MM.1S (cell line): ENCODE data around the gene NAPA.

ENCODE experiments used
- DNase-seq: peaks from one replicate; pipeline ENCODE4 v3.0.0-alpha.2; 2015
- H2AFZ ChIP-seq: fragments of 300-600 bp; sonication (generic); 2 replicates; pipeline ENCODE4 v1.6.0; 2016; ENCODE audit warnings: antibody characterized with exemption, low read length
- H3F3A ChIP-seq: fragments of 300-600 bp; sonication (generic); 2 replicates; pipeline ENCODE4 v1.6.1; 2016; ENCODE audit warnings: mild to moderate bottlenecking, antibody characterized with exemption, low read length, moderate library complexity, mixed read lengths; ENCODE audit not compliant: insufficient read depth
- H3K27ac ChIP-seq: fragments of 300-600 bp; sonication (generic); 2 replicates; pipeline ENCODE4 v1.5.1; 2016; ENCODE audit warnings: mild to moderate bottlenecking, low read length
- H3K27me3 ChIP-seq: fragments of 300-600 bp; sonication (generic); replicated peaks from 2 replicates; pipeline ENCODE4 v1.6.0; 2016; ENCODE audit warnings: low read length; ENCODE audit not compliant: insufficient read depth
- H3K36me3 ChIP-seq: fragments of 300-600 bp; sonication (generic); replicated peaks from 2 replicates; pipeline ENCODE4 v1.6.1; 2016; ENCODE audit warnings: mild to moderate bottlenecking, low read length, mixed read lengths; ENCODE audit not compliant: insufficient read depth
- H3K4me1 ChIP-seq: fragments of 300-600 bp; sonication (generic); 2 replicates; pipeline ENCODE4 v1.6.1; 2016; ENCODE audit warnings: low read length, mixed read lengths
- H3K4me2 ChIP-seq: fragments of 300-600 bp; sonication (generic); 2 replicates; pipeline ENCODE4 v1.6.0; 2016; ENCODE audit warnings: low read depth, low read length
- H3K4me3 ChIP-seq: fragments of 300-600 bp; sonication (generic); 2 replicates; pipeline ENCODE4 v1.5.1; 2016; ENCODE audit warnings: low read length, mixed read lengths
- H3K79me2 ChIP-seq: fragments of 300-600 bp; sonication (generic); 2 replicates; pipeline ENCODE4 v1.6.1; 2016; ENCODE audit warnings: mixed run types, low read length, mixed read lengths
- H3K9ac ChIP-seq: fragments of 300-600 bp; sonication (generic); 2 replicates; pipeline ENCODE4 v1.6.1; 2016; ENCODE audit warnings: low read length, mixed read lengths
- H3K9me2 ChIP-seq: fragments of 300-600 bp; sonication (generic); replicated peaks from 2 replicates; pipeline ENCODE4 v1.6.1; 2016; ENCODE audit warnings: mild to moderate bottlenecking, low read length, mixed read lengths; ENCODE audit not compliant: insufficient read depth
- H3K9me3 ChIP-seq: fragments of 300-600 bp; sonication (generic); replicated peaks from 2 replicates; pipeline ENCODE4 v1.6.1; 2016; ENCODE audit warnings: mild to moderate bottlenecking, low read length, mixed read lengths; ENCODE audit not compliant: insufficient read depth
- H4K20me1 ChIP-seq: fragments of 300-600 bp; sonication (generic); 2 replicates; pipeline ENCODE4 v1.6.1; 2016; ENCODE audit warnings: mild to moderate bottlenecking, low read length, moderate library complexity, mixed read lengths; ENCODE audit not compliant: insufficient read depth
- EZH2 ChIP-seq: fragments of 300-600 bp; sonication (generic); optimal IDR thresholded peaks from 2 replicates; pipeline ENCODE3; 2017; ENCODE audit warnings: low read depth, mild to moderate bottlenecking, antibody characterized with exemption, low read length, mixed read lengths
- EZH2phosphoT487 ChIP-seq: fragments of 300-600 bp; sonication (generic); IDR thresholded peaks from 2 replicates; pipeline ENCODE4 v1.6.1; 2018; ENCODE audit warnings: antibody characterized with exemption, low read length
- TF ChIP-seq, protein P1 (sequence below): fragments of 300-600 bp; sonication (generic); IDR thresholded peaks from 2 replicates; pipeline ENCODE4 v1.5.1; 2016; ENCODE audit warnings: antibody characterized with exemption, low read length, mixed read lengths

Gene NAPA

GRCh38 chr19:47503826-47504150 lies 11.1 kb downstream of the NAPA start:
- TF ChIP-seq, protein P1, sequence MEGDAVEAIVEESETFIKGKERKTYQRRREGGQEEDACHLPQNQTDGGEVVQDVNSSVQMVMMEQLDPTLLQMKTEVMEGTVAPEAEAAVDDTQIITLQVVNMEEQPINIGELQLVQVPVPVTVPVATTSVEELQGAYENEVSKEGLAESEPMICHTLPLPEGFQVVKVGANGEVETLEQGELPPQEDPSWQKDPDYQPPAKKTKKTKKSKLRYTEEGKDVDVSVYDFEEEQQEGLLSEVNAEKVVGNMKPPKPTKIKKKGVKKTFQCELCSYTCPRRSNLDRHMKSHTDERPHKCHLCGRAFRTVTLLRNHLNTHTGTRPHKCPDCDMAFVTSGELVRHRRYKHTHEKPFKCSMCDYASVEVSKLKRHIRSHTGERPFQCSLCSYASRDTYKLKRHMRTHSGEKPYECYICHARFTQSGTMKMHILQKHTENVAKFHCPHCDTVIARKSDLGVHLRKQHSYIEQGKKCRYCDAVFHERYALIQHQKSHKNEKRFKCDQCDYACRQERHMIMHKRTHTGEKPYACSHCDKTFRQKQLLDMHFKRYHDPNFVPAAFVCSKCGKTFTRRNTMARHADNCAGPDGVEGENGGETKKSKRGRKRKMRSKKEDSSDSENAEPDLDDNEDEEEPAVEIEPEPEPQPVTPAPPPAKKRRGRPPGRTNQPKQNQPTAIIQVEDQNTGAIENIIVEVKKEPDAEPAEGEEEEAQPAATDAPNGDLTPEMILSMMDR = no peak
- TF ChIP-seq EZH2 (no peak), EZH2phosphoT487 (no peak)
- 0 out of 2 replicates have a peak, but pooled peaks cover 13% of the 10 kb centered on the region for H4K20me1 ChIP-seq
- no peaks in the 10 kb centered on the region for H3K9me3 ChIP-seq
- no peak overlapping the region for H3K27ac ChIP-seq
- H3K9me2 ChIP-seq = no peaks in the 10 kb centered on the region
- H3K4me1 ChIP-seq = no peaks in the 10 kb centered on the region
- no peak overlapping the region for H3K9ac ChIP-seq
- DNase-seq = no peak
- no peak overlapping the region for H3K4me2 ChIP-seq
- H3K4me3 ChIP-seq = no peak overlapping the region
- no peaks in the 10 kb centered on the region for H3F3A ChIP-seq
- no peaks in the 10 kb centered on the region for H3K36me3 ChIP-seq
- H2AFZ ChIP-seq = no peak overlapping the region
- no peaks in the 10 kb centered on the region for H3K27me3 ChIP-seq
- H3K79me2 ChIP-seq = peaks cover 54% of the 10 kb centered on the region

GRCh38 chr19:47503130-47503825 lies 11.6 kb downstream of the NAPA start:
- no peak for DNase-seq
- H4K20me1 ChIP-seq = 0 out of 2 replicates have a peak, but pooled peaks cover 13% of the 10 kb centered on the region
- peaks cover 49% of the 10 kb centered on the region for H3K79me2 ChIP-seq
- no peaks in the 10 kb centered on the region for H3K9me2 ChIP-seq
- H3K4me1 ChIP-seq = no peaks in the 10 kb centered on the region
- H3F3A ChIP-seq = no peaks in the 10 kb centered on the region
- TF ChIP-seq EZH2 (no peak), EZH2phosphoT487 (no peak)
- TF ChIP-seq, protein P1 = no peak
- H3K9ac ChIP-seq = no peak overlapping the region
- no peak overlapping the region for H3K27ac ChIP-seq
- H3K4me2 ChIP-seq = no peak overlapping the region
- no peaks in the 10 kb centered on the region for H3K9me3 ChIP-seq
- H3K27me3 ChIP-seq = no peaks in the 10 kb centered on the region
- H2AFZ ChIP-seq = no peak overlapping the region
- no peaks in the 10 kb centered on the region for H3K36me3 ChIP-seq
- no peak overlapping the region for H3K4me3 ChIP-seq

DNA sequence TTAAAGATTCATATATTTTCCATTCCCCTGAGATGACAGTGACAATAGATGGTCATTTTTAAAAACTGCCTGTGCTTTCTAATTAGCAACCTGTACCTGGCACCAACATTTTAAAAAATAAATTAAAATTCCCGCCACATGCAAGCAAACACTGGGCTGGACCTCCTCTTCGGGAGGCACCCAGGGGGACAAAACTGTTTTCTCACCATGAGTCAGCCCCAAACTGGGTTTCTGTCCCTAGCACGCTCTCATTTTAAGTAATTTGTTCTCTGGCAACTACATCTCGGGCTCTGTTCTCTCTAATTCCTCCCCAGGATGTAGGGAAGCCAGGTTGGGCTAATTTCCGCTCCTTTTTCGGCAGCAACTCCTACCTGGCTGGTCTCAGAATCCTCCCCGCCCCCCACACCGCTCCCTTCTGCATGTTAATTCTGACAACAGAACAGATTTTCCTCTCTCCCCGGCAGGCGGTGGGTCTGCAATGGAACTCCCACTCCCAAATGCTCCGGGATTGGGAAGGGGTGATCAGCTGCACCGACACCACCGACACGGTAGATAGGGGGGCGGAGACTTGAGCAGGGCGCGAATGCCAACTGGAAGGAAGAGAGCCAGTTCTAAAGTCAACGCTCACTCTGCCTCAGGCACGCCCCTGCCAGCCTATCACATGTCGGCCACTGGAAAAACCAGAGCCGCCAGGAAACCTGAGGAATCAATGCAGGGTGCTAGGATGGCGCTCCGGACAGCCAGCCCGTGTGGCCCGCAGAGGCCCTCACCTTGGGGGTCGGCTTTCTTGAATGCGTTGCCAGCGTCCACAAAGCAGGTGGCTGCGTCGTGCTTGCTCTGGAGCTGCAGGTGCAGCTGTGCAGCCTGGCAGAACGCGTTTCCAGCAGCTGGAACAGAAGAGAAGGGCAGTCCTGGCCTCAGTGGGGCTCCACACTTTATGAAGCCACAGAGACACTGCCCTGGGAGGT lies 14.7 kb downstream of the NAPA start:
- Histone ChIP-seq H3K27me3 (no peaks in the 10 kb centered on the region), H3K4me3 (no peak overlapping the region), H3K36me3 (no peaks in the 10 kb centered on the region), H3K4me2 (no peak overlapping the region), H3K9me3 (no peaks in the 10 kb centered on the region), H2AFZ (no peak overlapping the region), H3F3A (no peaks in the 10 kb centered on the region), H3K4me1 (no peaks in the 10 kb centered on the region), H4K20me1 (0 out of 2 replicates have a peak, but pooled peaks cover 6% of the 10 kb centered on the region), H3K9me2 (no peaks in the 10 kb centered on the region), H3K79me2 (peaks cover 24% of the 10 kb centered on the region; the same call in 1 of the 2 replicates), H3K27ac (no peak overlapping the region), H3K9ac (no peak overlapping the region)
- TF ChIP-seq, protein P1 = no peak
- TF ChIP-seq EZH2phosphoT487 = no peak
- TF ChIP-seq EZH2 = no peak
- DNase-seq = no peak
